IPS-18a (cell line): ENCODE measurements around the gene EFCAB12.

Source experiments
- H3K27ac ChIP-seq: one replicate; pipeline ENCODE4 v1.5.1; 2013; ENCODE audit warnings: low read length
- H3K27me3 ChIP-seq: one replicate; pipeline ENCODE4 v1.6.1; 2013; ENCODE audit warnings: mild to moderate bottlenecking, low read length; ENCODE audit not compliant: control insufficient read depth, insufficient read depth
- H3K36me3 ChIP-seq: one replicate; pipeline ENCODE4 v1.6.1; 2013; ENCODE audit warnings: low read depth, low read length; ENCODE audit not compliant: control insufficient read depth
- H3K4me1 ChIP-seq: one replicate; pipeline ENCODE4 v1.6.1; 2013; ENCODE audit warnings: low read depth, low read length; ENCODE audit not compliant: control insufficient read depth
- H3K4me3 ChIP-seq: one replicate; pipeline ENCODE4 v1.5.1; 2013; ENCODE audit warnings: low read length
- H3K9ac ChIP-seq: one replicate; pipeline ENCODE4 v1.6.1; 2013; ENCODE audit warnings: mild to moderate bottlenecking, low read length, moderate library complexity
- H3K9me3 ChIP-seq: one replicate; pipeline ENCODE4 v1.6.1; 2013; ENCODE audit warnings: low read depth, low read length; ENCODE audit not compliant: control insufficient read depth

Gene EFCAB12

GRCh38 chr3:129442486-129442885, 14.1 kb upstream of the EFCAB12 start:
- Histone ChIP-seq H3K27ac (no peak overlapping the region), H3K4me3 (no peak overlapping the region), H3K4me1 (peaks cover 14% of the 10 kb centered on the region), H3K9ac (no peak overlapping the region), H3K36me3 (peaks cover 6% of the 10 kb centered on the region), H3K27me3 (no peaks in the 10 kb centered on the region), H3K9me3 (no peaks in the 10 kb centered on the region)

GRCh38 chr3:129441782-129442181, 13.3 kb upstream of the EFCAB12 start:
- Histone ChIP-seq H3K27ac (no peak overlapping the region), H3K27me3 (no peaks in the 10 kb centered on the region), H3K4me1 (peaks cover 14% of the 10 kb centered on the region), H3K36me3 (peaks cover 13% of the 10 kb centered on the region), H3K9ac (no peak overlapping the region), H3K4me3 (no peak overlapping the region), H3K9me3 (no peaks in the 10 kb centered on the region)

- Histone ChIP-seq H3K27me3 (no peaks in the 10 kb centered on the region), H3K4me3 (peak overlapping the region; percentile 87), H3K36me3 (peaks cover 18% of the 10 kb centered on the region), H3K9ac (peak overlapping the region; percentile 78), H3K4me1 (peaks cover 14% of the 10 kb centered on the region), H3K27ac (no peak overlapping the region), H3K9me3 (no peaks in the 10 kb centered on the region)
Observed at GRCh38 chr3:129441215-129441614, 12.8 kb upstream of the EFCAB12 start.

GRCh38 chr3:129440618-129441190, 12.3 kb upstream of the EFCAB12 start:
- no peaks in the 10 kb centered on the region for H3K9me3 ChIP-seq
- peak overlapping the region; percentile 78 for H3K9ac ChIP-seq
- peak overlapping the region; percentile 87 for H3K4me3 ChIP-seq
- no peaks in the 10 kb centered on the region for H3K27me3 ChIP-seq
- peaks cover 14% of the 10 kb centered on the region for H3K4me1 ChIP-seq
- H3K27ac ChIP-seq: peak overlapping the region; percentile 51
- H3K36me3 ChIP-seq: peaks cover 22% of the 10 kb centered on the region

- peak within 1 kb of the TSS; percentile 87 for H3K4me3 ChIP-seq
- peaks cover 28% of the 10 kb centered on the region for H3K36me3 ChIP-seq
- no peaks in the 10 kb centered on the region for H3K27me3 ChIP-seq
- H3K27ac ChIP-seq: peak within 1 kb of the TSS; percentile 51
- H3K9ac ChIP-seq: peak within 1 kb of the TSS; percentile 78
- no peaks in the 10 kb centered on the region for H3K9me3 ChIP-seq
- H3K4me1 ChIP-seq: peaks cover 14% of the 10 kb centered on the region
Observed at GRCh38 chr3:129439817-129440617, 11.6 kb upstream of the EFCAB12 start, which contains the start of the genes IFT122 and MBD4. Gene IFT122, plus strand, starts transcription at chr3:129440224. Its CDS starts 107 bp downstream, at chr3:129440331. Gene MBD4, minus strand, starts transcription at chr3:129439948. Its CDS starts 115 bp downstream, at chr3:129439833.

- Histone ChIP-seq H3K36me3 (peaks cover 35% of the 10 kb centered on the region), H3K4me3 (peak overlapping the region; percentile 87), H3K27ac (no peak overlapping the region), H3K9me3 (no peaks in the 10 kb centered on the region), H3K9ac (peak overlapping the region; percentile 76), H3K27me3 (no peaks in the 10 kb centered on the region), H3K4me1 (peaks cover 14% of the 10 kb centered on the region)
Observed at GRCh38 chr3:129439226-129439816, 10.9 kb upstream of the EFCAB12 start.

GRCh38 chr3:129435367-129435766, 6.9 kb upstream of the EFCAB12 start:
- H3K4me3 ChIP-seq: no peak overlapping the region
- H3K27ac ChIP-seq: no peak overlapping the region
- H3K9ac ChIP-seq: no peak overlapping the region
- H3K4me1 ChIP-seq: peaks cover 6% of the 10 kb centered on the region
- no peaks in the 10 kb centered on the region for H3K27me3 ChIP-seq
- H3K9me3 ChIP-seq: no peaks in the 10 kb centered on the region
- peaks cover 68% of the 10 kb centered on the region for H3K36me3 ChIP-seq

GRCh38 chr3:129434140-129434539, 5.7 kb upstream of the EFCAB12 start:
- H3K9me3 ChIP-seq: no peaks in the 10 kb centered on the region
- H3K4me1 ChIP-seq: peaks cover 15% of the 10 kb centered on the region
- no peak overlapping the region for H3K4me3 ChIP-seq
- no peak overlapping the region for H3K27ac ChIP-seq
- H3K36me3 ChIP-seq: peaks cover 68% of the 10 kb centered on the region
- H3K9ac ChIP-seq: no peak overlapping the region
- no peaks in the 10 kb centered on the region for H3K27me3 ChIP-seq

GRCh38 chr3:129433565-129433964, 5.1 kb upstream of the EFCAB12 start:
- Histone ChIP-seq H3K9ac (no peak overlapping the region), H3K4me3 (no peak overlapping the region), H3K9me3 (no peaks in the 10 kb centered on the region), H3K4me1 (peaks cover 17% of the 10 kb centered on the region), H3K36me3 (peaks cover 68% of the 10 kb centered on the region), H3K27me3 (no peaks in the 10 kb centered on the region), H3K27ac (no peak overlapping the region)

- Histone ChIP-seq H3K27me3 (peaks cover 6% of the 10 kb centered on the region), H3K4me3 (no peak overlapping the region), H3K4me1 (peaks cover 13% of the 10 kb centered on the region), H3K9me3 (no peaks in the 10 kb centered on the region), H3K36me3 (peaks cover 64% of the 10 kb centered on the region), H3K27ac (no peak overlapping the region), H3K9ac (no peak overlapping the region)
Observed at GRCh38 chr3:129432671-129433070, 4.2 kb upstream of the EFCAB12 start.

GRCh38 chr3:129432036-129432435, 3.6 kb upstream of the EFCAB12 start:
- H3K27me3 ChIP-seq: peaks cover 13% of the 10 kb centered on the region
- peaks cover 13% of the 10 kb centered on the region for H3K4me1 ChIP-seq
- no peak overlapping the region for H3K4me3 ChIP-seq
- H3K36me3 ChIP-seq: peaks cover 57% of the 10 kb centered on the region
- H3K9ac ChIP-seq: no peak overlapping the region
- H3K27ac ChIP-seq: no peak overlapping the region
- H3K9me3 ChIP-seq: no peaks in the 10 kb centered on the region
